ENCODE results near the gene NID1.

GRCh38 chr1:235995511-235995910 is 69.4 kb downstream of the NID1 start:
- no peak for TF ChIP-seq CTCF (IDR thresholded peaks at IDR 0.05)
- TF ChIP-seq POLR2A (IDR thresholded peaks at IDR 0.05): no peak

All from heart left ventricle (tissue), 13 donors.